Effector CD4-positive, alpha-beta T cell (primary cell): Measurements from ENCODE around the gene VAPB.

Source experiments
- DNase-seq: peaks from one replicate; pipeline ENCODE4 v3.0.0-alpha.2; 2020

Gene VAPB

DNA sequence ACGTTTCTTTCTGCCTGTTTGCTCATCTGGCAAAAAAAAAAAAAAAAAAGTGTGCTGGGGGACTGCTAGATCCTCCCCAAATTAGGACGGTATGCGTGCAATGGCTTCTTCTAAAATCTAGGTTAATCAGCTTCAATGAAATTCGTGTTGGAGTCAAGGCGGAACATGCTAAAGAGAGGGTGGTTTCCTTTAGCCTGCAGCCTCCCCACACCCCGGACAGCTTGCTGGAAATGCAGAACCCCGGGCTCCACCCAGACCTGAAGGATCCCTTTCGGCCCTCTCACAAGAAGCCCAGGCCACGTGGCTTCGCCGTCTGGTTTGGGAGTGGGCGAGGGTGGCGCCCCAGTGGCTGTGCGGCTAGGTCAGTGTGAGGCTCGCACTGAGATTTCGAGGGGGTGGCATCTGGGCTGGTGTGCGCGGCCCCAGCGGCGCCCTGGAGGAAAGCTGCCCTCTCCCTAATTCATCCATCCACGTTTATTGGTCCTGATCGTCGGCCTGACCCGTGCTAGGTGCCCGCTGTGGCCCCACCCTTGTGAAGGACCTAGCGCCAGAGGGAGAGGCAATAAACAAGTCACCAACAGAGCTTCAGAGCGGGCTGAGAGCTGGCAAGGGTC lies 77.2 kb downstream of the VAPB start:
- DNase-seq: no peak

GRCh38 chr20:58466729-58467571 lies 77.9 kb downstream of the VAPB start:
- no peak for DNase-seq

DNA sequence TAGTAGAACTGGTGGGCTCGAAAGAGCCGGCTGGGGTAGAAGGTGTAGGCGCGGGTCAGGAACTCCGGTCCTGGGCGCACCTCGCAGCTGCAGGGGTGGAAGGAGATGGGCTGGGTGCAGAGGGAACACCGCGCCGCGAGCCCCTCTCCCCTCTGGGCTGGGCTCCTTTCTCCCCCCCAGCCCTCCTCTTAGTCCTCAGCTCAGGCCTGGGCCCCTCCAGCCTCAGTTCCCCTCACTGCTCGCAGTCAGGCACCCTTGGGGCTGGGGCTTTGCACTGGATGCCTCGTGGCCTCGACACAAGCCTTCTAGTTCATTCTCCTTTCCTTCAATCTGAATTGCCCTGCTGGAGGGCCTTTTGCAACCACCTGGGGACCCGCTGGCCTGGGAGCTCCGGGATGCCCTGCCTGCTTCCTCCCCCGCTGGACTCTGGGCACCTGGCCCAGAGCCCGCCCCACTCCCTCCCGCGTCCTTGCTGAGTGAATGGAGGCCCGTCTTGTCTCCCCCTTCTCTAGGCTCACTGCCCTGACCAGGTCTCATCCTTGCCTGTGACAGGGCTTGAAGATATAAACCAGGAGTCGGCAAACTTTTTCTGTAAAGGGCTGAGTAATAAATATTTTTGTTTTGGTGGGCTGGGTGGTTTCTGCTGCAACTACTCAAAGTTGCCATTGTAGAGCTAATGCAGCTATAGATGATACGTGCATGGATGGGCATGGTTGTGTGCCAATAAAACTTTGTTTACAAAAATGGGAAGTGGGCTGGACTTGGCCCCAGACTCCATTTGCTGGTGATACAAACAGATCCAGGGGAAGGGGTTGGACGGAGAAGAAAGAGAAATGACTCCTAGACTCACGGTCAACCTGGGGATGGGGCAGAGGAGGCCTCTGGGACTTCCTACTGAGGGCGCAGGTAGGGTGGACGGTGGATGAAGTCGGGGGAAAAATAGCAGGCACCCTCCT lies 78.8 kb downstream of the VAPB start:
- DNase-seq: no peak

- DNase-seq: no peak
Observed at GRCh38 chr20:58469616-58470015, 80.6 kb downstream of the VAPB start.

GRCh38 chr20:58470336-58471192 lies 81.5 kb downstream of the VAPB start:
- DNase-seq: no peak

DNA sequence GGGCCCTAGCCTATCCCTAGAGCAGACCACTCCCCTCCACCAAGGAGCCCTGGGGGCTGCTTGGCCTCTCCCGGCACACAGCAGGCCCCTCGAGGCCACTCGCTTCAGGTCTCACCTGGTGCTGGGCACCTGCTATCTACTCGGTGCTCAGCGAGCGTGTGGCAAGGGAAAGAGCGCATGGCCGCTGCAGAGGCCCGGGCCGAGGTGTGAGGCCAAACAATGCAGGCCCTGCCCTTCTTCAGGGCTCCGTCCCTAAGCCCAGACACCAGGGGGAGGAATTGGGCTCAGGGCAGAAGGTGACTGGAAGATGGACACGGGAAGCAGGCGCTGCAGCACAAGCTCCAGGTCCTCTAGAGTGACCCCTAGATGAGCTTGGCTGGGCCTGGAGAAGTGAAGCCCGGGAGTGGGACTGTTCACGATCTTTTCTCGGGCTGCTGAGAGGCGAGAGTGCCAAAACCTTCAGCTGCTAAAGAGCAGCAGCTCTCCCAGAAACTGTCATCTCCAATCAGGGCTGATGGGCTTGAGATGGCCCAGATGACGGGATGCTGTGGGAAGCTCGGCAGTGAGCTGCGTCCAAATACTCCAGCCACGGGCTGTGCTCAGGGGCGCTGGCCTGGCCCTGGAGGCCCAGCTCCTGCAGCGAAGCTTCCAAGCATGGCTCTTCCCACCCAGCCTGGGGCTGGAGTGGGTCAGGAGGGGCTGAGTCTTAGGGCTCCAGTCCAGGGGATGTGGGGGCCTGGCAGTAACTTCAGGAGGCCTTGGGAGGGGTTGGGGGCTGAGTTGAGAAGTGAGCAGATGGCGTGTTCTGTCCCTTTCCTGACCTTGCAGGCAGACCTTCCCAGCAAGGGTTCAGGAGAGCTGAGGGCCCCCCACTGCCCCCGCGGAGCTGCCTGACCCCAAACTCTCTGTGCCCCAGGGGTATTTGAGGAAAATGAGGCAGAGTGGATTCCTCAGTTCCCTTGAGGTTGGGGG lies 82.5 kb downstream of the VAPB start:
- no peak for DNase-seq

DNA sequence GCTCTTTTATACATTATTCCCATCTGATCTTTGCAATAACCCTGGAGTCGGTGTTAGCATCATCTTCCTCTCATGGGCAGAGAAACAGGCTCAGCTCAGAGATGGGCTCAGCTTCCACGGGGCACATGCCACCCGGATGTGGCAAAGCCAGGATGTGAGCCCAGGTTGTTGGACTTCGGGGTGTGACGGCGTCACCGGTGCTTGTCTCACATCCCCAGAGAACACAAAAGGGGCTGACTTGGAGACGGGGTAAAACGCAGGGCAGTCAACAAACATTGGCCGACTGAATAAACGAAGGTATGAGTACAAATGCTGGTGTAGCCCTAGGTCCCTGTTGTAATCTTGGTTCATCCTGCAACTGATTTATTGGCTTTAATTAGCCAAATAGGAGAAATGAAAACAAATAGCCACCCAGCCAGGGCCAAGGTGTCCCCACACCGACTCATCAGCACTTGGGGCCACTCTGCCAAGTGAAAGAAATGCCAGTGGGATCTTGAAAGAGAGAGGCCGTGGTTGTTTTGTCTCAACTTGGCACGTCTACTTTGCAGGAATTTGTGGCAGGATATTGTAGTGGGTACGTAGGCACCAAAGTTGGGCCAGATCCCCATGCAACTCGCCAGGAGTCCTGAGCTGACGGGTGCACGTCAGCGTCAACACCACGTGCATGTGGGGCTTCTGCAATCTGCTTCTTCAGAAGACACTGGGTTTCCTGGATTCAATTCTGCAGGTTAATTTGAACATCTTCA lies 83.4 kb downstream of the VAPB start:
- no peak for DNase-seq

GRCh38 chr20:58473453-58474425 lies 84.7 kb downstream of the VAPB start:
- DNase-seq: no peak

DNA sequence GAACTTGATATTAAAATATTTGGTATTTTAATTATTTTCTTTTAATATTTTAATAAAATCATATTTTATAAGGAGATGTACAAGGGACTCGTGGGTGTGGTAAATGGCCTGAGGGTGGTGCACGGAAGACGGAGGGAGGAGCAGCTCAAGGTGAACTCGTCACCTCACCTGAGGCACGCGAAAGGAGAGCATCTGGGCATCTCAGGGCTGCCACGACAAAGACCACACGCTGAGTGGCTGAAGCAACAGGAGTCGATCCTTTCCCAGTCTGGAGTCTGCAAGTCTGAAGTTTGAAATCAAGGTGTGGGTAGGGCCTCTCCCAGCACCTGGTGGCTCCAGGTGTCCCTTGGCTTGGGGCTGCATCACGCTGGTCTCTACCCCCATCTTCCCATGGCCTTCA lies 86.4 kb downstream of the VAPB start:
- DNase-seq: no peak

DNA sequence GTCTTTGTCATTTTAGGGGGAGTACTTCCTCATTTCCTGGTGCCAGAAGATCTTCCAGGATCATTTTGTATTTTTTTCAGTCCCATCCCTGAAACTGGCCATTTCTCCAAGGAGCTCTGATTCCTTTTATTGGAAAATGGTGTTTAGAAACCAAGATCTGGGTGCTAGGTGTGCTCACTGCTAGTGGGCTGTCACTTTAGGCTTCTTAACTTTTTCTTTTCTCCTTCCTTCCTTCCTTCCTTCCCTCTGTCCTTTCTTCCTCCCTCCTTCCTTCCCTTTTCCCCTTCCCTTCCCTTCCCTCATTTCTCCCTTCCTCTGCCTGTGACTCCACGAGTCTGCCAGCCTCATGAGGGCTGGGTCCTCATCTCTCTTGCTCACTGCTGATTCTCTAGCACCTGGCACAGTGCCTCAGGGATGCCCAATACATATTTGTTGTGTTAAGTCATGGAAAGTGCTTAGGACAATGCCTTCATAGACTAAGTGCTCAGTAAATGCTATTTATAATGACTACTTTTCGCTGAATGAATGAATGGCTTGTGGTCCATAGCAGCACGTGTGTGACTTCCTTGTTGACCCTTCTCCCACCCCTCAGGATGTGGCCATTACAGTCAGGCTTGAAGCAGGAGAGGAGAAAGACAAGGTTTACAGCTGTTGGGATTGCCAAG lies 89.2 kb downstream of the VAPB start:
- DNase-seq: no peak

DNA sequence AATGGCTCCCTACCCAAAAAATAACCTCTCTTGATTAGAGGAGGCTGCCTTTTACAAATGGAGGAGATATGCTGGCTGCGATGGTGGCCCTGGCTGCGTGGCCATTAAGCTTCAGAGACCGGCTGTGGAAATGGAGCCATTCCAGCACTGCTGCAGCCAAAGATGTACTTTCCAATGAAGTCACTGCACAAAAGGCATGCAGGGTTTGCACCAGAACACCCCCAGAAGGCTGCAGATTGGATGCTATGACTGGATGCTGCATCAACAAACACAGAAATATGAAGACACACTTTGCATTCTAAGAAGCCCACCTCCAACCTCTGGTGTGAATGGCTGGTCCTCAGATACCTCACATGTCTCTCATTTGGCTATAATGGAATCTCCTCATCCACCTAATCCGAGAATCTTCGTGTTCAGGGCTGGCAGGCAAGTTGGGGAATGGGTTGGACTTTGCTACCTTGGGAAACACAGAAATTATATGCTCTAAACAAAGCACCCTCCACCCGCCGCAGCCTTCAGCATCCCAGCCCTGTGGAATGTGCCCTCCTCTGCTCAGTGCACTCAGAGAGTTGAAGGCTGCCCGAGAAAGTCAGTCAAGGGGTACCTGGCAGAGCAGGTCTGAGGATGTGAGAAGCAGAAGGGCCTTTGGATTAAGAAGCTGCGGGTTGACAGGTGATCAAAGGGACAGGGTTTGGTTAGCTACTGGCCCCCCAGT lies 90.9 kb downstream of the VAPB start:
- DNase-seq: no peak

- DNase-seq: no peak
Observed at GRCh38 chr20:58480551-58481336, 91.7 kb downstream of the VAPB start.

GRCh38 chr20:58481481-58482021 lies 92.5 kb downstream of the VAPB start:
- peak; percentile 41 for DNase-seq

DNA sequence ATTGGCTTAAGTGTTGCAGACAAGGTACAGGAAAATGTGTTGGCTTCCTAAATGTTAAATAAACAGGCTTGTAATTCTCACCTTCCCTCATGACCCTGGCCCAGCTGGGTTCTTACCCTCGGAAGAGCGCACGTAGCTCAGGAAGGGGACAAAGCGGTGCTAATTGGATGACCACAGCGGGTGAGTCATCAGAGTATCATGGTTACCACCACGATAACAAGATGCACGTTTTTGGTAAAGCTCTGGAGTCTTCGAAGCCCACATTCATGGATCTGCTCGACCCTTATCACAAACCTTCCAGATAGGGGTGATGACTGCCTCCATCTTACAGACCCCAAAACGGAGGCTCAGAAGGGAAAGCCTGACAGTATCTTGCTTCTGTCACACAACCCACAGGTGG lies 93.4 kb downstream of the VAPB start:
- DNase-seq: no peak

GRCh38 chr20:58483051-58483450 lies 94.0 kb downstream of the VAPB start:
- no peak for DNase-seq

GRCh38 chr20:58483470-58483869 lies 94.4 kb downstream of the VAPB start:
- no peak for DNase-seq

DNA sequence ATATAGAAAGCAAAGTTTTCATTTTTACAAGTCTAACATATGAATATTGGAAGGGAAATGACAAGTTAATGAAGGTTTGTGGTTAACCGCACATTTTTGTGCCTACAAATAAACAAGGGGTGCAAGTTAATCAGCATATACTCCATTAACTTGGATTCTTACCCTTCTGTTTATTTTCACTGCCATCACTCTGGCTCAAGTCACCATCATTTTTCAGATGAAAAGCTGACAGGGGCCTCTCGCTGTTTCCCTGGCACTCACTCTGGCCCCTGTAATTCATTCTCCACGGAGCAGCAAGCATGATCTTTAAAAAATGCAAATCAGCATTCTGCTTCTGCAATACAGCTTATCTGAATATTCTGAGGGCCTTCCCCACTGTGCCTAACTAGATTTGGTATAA lies 96.4 kb downstream of the VAPB start:
- no peak for DNase-seq
